GM18498 (cell line): ENCODE measurements around the gene POC1A.
"Not testable (repeated sequence)": the region's sequence is repeated elsewhere in the genome, so short reads cannot be mapped to it uniquely, and the experiment has no call there.

Experiments
- ATAC-seq: cut with Tn5 transposase; IDR thresholded peaks from one replicate; pipeline ENCODE4 v1.9.1; 2021; ENCODE audit warnings: mild to moderate bottlenecking, moderate library complexity; ENCODE audit not compliant: unreplicated experiment

POC1A gene

DNA sequence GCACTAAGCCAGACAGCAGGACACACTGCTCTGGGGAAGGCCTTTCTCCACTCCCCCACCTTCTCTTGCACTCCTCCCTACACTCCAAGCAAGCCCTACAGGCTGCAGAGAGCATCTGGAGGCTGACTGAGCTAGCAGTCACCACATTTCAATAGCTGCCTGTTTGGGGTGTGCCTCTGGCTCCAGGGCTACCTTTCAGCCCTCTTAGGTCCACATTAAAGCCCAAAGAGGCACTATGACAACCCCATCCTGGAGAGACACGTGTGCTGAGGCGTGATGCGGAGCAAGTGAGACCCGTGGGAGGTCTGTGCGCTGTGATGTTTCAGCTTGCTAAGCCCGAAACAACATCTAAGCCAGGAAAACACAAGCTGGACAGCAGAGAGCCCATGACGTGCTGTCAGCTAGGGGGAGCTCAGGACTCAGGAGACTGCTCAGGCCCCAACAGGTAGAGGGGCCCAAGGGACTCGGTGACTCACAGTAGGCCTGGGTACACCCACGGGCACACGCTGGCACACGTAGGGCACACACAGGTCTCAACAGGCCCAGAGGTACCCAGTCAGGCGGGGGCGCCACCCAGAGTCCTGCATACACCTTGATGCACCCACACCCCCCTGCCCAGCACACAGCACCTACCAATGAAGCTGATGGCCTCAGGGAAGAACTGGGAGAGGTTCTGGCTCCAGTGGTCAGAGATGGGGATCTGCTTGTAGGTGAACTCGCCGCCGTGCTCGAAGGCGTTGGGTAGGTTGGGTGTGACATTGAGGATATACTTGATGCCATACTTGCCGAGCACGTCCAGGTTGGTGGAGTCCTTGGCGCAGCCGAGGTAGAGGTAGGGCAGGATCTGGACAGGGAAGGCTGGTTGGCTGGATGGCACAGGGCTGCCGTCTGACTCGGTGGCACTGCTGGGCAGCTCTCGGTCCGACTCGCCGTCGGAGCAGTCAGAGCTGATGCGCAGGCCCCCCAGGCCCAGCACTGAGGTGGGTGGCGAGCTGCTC lies 100.6 kb downstream of the POC1A start:
- no peak for ATAC-seq

DNA sequence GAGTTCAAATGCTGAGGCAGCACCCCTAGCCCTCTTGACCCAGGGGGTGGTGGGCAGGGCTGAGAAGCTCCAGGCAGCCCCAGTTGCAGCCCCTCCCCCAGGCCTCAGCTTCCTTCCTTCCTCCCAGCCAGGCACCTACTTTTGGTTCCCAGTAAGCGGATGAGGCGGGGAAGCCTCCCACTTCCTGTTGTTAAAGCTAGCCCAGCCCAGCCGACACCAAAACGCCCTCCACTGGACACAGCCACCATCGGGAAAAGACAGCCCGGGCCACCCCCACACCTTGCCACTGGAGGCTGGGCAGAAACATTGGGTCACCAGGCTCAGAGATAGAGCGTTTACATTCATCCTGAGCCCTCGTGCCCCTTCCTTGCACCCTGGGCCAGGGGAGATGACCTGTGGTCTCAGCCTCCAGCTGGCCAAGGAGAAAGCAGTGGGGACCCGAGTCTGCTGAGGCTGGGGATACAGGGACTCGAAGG lies 101.4 kb downstream of the POC1A start:
- no peak for ATAC-seq

DNA sequence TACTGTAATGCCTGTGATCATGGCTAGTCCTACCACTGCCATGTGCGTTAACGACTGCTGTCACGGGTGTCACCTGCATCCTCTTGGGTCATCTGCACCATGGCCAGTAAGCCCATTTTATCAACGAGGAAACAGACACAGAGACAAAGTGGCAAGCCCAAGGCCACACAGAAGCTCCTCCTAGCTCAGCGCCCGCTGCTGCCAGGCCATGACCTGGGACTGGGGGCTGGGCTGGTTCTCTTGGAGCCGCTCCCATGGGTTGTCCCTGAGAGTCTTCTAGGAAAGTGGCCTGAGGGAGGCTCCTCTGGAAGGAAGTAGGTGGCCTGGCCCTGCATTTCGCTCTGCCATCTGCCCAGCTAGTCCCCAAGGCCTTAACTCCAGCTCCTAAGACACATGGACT lies 102.8 kb downstream of the POC1A start:
- no peak for ATAC-seq

DNA sequence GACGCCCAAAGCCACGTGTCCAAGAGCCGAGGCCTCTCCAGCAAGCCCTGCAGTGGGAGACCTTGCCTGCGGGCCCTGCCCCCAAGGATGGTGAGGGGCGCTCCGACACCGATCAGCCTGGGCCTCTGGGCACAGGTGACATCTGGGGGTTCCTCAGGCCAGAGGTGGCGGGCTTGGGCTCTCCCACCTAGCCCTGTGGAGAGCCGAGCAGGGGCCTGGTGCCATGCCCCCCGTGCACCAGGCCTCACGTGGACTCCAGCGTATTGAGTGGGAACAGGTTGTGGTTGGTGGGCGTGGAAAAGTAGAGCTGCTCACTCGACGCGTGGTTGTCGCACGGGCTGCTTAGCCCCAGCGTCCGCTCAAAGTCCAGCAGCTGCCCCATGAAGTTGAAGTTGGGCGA lies 103.7 kb downstream of the POC1A start:
- no peak for ATAC-seq

DNA sequence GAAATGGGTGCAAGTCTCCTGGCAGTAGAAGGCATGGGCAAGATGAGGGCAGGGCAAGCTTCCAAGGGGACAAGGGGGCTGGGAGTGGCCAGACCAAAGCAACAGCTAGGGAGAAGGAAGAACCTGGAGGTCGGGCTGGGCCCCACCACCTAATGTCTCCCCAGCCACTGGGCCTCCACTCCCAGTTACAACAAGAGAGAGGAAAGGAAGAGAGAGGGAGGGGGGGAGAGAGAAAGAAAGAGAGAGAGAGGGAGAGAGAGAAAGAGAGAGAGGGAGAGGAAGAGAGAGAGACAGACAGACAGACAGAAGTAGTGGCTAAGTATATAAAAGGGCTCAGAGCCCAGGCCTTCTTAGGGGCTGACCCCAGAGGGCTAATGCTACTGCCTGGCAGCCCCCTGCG lies 104.7 kb downstream of the POC1A start:
- ATAC-seq: no peak

DNA sequence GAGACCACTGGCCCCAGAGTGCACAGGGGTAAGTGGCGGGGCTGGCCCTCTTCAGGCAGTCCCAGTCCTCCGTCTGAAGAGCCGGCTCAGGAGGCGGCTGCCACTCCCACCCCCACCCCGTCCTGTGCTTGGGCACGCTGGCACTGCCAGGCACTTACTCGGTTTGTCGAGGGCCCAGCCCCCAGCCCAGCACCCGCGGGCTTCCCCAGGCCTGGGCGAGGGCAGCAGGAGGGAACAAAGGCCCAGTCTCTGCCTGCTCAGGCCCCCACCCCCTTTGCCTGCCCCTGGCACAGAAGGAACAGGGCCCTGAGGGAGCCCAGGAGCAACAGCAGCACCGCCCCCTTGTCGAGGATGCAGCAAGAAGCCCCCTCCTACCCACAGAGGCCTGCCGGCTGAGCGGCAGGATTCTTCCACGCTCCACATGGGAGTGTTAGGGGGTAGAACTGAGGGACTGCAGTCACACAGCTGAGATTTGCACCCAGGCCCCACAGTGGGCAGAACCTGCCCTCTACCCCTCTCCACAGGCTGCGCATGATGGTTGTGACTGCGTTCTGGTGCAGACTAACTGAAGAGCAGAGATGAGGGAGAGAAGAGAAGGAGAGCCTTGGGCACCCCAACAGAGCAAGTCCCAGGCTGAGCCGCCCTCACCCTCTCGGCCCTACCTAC lies 106.8 kb downstream of the POC1A start:
- ATAC-seq: no peak

DNA sequence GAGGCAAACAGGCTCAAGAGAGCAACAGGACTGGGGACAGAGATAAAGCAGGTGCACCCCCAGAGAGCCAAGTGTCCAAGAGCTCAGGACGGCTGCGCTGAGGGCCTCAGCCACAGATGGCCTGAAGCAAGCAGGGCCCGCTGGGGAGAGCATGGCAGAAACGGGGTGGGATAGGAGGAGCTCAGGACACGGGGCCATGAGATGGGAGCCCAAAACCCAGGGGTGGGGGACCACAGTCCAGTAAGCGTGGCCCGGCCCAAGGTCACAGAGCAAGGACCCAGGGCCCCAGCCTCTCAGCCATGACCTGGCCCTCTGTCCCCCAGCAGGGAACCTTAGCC lies 107.4 kb downstream of the POC1A start:
- no peak for ATAC-seq

DNA sequence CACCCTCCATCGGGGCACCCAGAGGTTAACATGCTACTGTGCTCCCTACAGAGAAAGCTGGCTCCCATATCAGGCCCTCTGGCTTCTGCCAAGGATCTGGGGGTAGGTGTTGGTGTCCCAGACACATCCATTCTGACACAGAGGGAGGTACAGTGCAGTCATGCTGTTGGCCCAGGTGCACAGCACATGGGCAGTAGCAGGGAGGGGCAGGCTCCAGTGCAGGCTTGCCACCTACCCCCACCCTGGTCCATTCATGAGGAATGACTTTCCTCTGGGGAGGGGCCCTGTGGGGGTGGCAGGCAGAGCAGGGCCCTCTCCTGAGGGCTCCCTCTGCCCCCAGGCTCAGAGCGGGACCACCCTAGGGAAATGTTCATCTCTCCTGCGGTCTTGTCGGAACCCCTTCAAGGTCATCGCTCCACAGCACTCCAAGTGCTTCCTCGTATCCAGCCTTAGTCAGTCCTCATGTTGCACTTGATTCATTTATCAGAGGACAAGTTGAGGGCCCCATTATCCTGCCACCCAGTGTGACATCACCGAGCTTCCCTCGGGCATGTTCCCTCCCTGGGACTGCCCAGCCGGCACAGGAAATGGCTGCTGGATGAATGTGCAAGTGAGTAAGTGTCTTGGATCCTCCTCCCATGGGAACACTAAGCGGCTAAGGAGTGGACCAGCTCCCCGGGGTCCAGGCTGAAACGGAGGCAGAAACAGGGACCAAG lies 107.9 kb downstream of the POC1A start:
- no peak for ATAC-seq

DNA sequence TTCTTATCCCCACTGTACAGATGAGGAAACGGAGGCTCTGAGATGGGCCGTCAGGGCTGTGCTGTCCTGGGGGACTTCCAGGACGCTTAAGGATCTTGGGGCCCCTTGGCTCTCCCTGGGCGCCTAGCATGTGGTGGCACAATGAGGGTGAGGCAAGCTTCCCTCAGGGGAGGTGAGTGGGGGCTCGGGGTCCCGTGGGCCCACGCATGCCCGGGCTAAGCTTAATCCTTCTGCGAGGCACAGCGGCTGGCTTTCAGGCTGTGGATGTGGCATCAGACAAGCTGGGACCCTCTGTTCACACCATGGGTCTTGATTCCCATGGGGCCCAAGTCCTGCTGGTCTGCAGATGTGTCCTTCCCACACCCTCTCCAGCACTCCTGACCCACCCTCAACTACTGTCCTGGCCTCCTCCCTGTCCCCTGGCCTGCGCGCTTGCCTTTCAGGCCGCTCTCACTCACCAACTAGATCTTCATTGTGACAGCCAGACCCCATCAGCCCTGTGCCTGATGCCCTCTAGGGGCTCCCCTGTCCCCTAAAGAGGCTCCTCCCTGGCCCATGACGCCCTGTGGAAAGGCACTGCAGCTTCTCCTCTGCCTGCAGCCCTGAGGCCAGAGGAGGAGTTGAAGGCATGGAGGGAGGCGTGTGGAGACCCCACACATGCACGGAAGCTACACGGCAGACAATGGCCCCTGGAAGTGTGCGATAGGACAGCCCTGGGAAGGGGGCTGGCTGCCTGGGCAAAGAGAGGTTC lies 109.2 kb downstream of the POC1A start:
- no peak for ATAC-seq

DNA sequence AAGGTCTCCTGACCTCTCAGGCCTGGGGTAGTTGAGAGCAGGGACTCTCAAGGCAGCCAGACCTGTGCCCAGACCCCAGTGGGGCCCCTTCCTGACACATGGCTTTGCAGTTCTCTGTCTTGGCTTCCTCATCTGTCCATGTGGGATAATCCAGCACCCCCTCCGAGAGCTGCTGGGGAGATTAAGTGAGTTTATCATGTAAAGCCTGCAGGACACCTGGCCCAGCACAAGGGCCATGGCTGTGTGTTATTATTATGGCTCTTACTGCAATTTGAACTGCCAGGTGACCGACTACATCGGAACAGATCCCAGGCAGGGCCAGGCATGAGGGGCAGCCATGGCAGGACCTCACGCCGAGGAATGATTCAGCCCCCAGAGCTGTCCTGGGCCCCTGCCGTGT lies 110.5 kb downstream of the POC1A start:
- ATAC-seq: no peak

DNA sequence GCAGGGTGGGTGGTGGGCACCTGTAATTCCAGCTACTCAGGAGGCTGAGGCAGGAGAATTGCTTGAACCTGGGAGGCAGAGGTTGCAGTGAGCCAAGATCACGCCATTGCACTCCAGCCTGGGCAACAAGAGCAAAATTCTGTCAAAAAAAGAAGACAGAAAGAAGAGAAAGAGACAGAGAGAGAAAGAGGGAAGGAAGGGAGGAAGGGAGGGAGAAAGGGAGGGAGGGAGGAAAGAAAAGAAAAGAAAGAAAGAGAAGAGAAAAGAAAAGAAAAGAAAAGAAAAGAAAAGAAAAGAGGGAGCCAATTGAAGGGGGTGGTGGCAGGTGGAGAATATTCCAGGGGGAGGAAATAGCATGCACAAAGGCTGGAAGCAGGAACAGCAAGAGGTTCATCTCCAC lies 111.2 kb downstream of the POC1A start:
- not testable (repeated sequence) for ATAC-seq

DNA sequence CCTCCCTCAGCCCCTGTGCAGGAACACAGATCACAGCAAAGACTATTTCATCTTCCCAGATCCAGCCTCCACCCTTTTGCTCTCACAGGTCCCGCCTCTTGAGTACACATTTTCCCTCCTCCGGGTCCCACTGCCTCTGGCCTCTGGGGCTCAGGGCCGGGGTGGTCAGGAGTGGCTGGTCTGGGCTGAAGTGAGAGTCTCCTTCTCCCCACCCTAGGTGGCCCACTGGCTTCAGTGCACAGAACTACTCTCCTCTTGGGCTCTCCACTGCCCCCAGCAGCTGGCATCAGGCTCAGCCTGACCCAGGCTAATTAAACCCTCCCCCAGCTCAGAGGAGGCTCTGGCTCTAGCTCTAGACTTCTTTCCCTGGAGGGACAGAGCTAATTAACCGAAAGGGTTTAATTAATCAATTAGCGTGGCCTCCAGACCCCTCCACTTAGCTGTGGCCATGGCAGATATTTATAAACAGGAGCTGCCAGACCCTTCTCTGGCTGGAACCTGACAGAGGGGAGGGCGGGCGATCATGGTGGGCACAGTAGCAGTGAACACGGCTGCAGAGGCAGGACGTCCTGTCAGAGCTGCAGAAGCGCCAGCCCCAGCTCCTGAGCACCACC lies 113.0 kb downstream of the POC1A start:
- no peak for ATAC-seq

DNA sequence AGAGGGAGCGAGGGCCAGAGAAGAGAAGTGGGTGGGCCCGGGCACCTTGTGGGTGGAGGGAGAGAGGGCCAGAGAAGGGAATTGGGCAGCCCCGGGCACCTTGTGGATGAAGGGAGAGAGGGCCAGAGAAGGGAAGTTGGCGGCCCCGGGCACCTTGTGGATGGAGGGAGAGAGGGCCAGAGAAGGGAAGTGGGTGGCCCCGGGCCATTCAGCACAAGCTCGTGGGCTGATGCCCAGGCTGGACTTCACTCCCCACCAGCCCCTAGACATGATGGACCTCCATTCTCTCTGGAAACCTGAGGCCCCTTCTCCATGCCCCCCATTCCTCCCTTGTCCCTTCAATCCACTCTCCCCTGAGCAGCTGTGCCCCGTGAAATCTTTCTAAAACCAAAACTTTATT lies 113.6 kb downstream of the POC1A start:
- ATAC-seq: no peak

DNA sequence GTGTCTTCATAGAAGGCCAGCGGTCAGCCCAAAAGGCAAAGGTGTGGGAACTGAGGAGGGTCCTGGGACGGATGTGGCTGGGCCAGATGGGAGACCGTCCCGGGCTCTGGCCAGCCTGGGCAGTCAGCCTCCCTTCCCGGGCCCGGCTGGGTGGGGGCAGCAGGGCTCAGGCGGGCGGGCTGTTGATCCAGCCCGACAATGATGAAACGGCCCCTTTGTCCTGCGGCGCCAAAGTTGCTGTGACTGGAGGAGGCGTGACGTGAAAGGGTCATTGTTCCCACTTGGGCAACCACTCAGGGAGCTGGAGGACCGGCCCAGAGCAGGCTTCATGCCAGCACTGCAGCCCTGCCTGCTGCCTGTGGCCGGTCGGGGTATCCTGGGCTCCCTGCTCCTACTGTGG lies 114.4 kb downstream of the POC1A start:
- ATAC-seq: no peak

DNA sequence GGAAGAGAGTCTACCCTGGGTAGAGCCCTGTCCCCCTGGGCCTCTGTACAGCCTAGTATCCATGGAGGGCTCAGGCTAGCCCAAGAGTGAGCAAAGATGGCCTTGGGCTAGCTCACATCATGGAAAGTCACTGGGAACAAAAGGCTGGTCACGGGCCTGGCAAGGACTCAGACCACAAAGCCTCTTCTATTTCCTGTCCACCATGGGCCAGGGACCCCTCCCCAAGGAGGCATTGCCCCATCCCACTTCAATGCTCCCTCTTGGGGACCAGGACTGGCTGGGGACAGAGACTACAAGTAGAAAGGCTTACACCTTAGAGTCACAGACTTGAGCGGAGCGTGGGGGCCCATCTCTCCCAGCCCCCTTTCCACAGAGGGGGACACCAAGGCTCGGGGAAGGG lies 114.8 kb downstream of the POC1A start:
- ATAC-seq: no peak

DNA sequence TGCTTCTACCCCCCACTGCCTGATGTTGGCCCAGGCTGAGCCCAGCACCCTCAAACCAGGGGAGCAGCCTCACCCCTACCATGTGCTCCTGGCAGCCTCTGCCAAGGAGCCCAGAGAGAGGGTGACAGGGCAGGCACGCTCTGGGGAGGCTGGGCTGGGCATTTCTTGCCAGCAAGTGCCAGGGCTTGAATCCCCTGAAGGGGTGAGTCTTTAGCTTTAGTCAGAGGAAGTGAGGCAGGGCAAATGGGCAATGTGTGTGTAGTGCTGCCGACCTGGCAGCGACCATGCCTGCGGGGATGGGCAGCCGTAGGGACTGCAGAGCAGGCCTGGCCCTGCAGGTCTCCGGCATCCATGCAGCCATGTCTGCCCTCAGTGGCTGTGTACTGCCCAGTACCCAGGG lies 116.0 kb downstream of the POC1A start:
- no peak for ATAC-seq

DNA sequence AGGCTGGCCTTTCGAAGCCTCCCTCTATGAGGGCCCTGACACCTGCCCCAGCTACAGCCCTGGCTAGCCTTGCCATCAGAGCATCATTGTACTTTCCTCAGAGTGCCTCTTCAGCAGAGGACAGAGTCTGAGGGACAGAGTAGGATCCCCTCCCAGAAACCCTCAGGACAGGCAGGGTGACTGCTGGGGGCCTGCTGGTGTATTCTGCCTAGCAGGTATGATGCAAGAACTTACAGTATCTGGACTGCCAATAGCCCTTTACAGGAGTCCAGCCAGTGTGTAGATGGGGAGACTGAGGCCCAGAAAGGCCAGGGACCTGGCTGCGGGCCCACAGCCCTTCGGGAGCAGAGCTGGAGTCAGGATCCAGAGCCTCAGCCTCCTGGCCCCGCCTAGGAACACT lies 116.9 kb downstream of the POC1A start:
- no peak for ATAC-seq

DNA sequence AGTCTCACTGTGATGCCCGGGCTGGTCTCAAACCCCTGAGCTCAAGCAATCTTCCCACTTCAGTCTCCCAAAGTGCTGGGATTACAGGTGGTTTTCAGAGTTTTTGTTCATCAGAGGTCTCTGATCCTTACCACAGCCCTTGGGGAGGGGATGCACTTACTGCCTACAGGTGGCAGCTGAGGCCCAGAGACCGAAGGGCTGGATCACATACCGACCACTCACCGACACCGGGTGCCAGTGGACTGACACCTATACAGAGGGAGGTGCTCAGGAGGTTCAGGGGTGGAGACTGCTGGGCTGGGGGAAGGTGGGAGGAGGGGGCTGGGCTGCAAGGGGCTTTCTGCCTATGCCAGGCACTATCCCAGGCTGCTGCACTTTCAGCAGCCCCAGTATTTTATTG lies 117.4 kb downstream of the POC1A start:
- no peak for ATAC-seq

DNA sequence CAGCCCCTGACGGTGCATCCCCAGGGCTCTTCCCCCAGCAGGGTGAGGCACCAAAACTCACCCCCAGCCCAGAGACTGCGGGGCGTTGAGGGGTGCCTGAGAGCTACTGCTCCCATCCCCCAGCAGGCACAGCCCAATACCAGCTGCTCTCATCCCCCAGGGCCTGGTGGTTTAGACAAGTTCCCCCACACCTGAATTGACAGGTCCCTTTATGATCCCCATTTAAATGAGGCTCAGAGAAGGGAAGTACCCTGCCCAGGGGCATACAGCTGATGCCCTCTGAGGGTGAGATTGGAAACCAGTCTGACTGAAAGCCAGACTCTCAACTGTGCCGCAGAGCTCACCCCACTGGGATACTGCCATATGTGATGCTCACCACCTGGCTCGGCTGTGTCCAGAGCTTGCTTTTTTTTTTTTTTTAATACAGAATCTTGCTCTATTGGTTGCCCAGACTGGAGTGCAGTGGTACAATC lies 118.0 kb downstream of the POC1A start:
- ATAC-seq: peak; percentile 76

DNA sequence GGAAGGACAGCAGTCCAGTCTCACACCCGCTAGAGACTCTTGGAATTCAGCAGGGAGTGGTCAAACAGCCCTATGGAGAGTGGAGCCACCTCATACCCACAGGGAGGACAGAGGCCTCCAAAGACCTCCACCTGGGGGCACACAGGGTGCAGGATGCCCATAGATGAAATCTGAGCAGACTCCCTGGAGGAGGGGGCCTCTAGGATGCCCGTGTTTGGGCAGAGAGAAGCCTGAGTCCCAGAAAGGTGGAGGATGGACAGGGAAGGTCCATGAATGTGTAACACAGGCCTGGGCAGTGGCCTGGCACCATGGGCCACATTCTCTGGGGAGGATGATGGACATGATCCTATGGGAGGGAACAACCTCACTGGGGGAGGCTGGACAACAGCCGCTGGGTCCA lies 119.6 kb downstream of the POC1A start:
- no peak for ATAC-seq
